Activated T-cell treated with anti-CD3 and anti-CD28 coated beads for 24 hours (primary cell): ENCODE results near the gene TRAF6.
"Not testable (repeated sequence)": the region's sequence is repeated elsewhere in the genome, so short reads cannot be mapped to it uniquely, and the experiment has no call there.

Experiments used
- DNase-seq: peaks from one replicate; pipeline ENCODE4 v3.0.0-alpha.2; 2020; ENCODE audit warnings: low read depth

The TRAF6 gene

GRCh38 chr11:36493332-36493731, 16.7 kb downstream of the TRAF6 start:
- no peak for DNase-seq

GRCh38 chr11:36492724-36493304, 17.3 kb downstream of the TRAF6 start:
- DNase-seq = no peak

GRCh38 chr11:36490026-36490806, 19.9 kb downstream of the TRAF6 start:
- DNase-seq = no peak

GRCh38 chr11:36488096-36488495, 22.0 kb downstream of the TRAF6 start:
- no peak for DNase-seq

- DNase-seq = no peak
These were observed 22.5 kb downstream of the TRAF6 start for GRCh38 chr11:36487619-36488018.

GRCh38 chr11:36485298-36486002, 24.6 kb downstream of the TRAF6 start:
- DNase-seq = no peak

- not testable (repeated sequence) for DNase-seq
These were observed 27.0 kb downstream of the TRAF6 start for GRCh38 chr11:36483042-36483441.

GRCh38 chr11:36480833-36481232, 29.2 kb downstream of the TRAF6 start:
- DNase-seq = no peak

- DNase-seq = no peak
These were observed 31.3 kb downstream of the TRAF6 start for GRCh38 chr11:36478700-36479329.

- DNase-seq = no peak
These were observed 34.9 kb downstream of the TRAF6 start for GRCh38 chr11:36475192-36475591.

- no peak for DNase-seq
These were observed 38.5 kb downstream of the TRAF6 start for GRCh38 chr11:36471577-36471976.

- DNase-seq = no peak
These were observed 39.9 kb downstream of the TRAF6 start for GRCh38 chr11:36469881-36470802.

- DNase-seq = no peak
These were observed 41.0 kb downstream of the TRAF6 start for GRCh38 chr11:36469063-36469462.

GRCh38 chr11:36467916-36468315, 42.2 kb downstream of the TRAF6 start:
- no peak for DNase-seq

- no peak for DNase-seq
These were observed 43.1 kb downstream of the TRAF6 start for GRCh38 chr11:36467012-36467411.

- no peak for DNase-seq
These were observed 44.5 kb downstream of the TRAF6 start for GRCh38 chr11:36465449-36466163.

- DNase-seq = no peak
These were observed 45.4 kb downstream of the TRAF6 start for GRCh38 chr11:36464720-36465119.

- no peak for DNase-seq
These were observed 46.3 kb downstream of the TRAF6 start for GRCh38 chr11:36463781-36464180.

GRCh38 chr11:36462321-36462720, 47.8 kb downstream of the TRAF6 start:
- DNase-seq = no peak

- DNase-seq = no peak
These were observed 49.9 kb downstream of the TRAF6 start for GRCh38 chr11:36460220-36460619.

- no peak for DNase-seq
These were observed 51.0 kb downstream of the TRAF6 start for GRCh38 chr11:36459046-36459445.
